Measurements from ENCODE around the gene HOXA11.

The HOXA11 gene

DNA sequence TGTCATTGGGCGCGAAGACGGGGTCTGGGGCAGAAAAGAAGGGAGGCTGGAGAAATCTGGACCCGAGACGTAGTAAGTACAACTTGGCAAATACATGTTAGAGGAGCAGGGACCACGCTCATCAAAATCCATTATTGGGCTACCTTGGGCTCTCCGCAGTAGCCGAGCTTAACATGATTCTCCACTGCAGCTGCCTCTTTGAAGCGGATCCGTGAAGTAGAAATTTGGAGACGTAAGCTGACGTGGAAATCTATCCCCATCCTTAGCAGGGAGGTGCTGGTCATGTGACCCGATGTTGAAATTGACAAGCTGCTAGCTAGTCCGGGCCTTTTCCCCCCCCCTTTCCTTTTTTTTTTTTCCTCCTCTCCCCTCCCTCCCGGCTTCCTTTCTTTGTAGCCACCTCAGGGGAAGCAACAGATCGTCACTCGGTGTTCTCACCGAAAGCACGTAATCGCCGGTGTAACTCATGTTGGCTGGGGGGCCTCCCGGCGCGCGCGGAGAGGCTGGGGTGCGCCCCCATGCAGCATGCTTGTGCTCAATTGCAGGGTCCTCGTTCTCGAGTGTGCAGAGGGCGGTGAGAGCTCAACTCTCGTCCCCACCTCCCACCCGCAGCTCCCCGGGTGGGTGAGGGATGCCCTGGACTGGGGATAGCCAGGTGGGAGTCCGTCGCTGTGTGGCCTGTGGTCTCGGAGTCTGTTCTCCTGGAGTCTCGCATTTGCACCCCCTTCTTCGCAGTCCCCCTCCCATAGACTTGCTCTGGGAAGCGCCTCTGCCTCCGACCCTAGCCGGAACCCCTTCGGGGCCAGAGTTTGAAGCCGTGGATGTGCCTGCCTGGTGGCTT, at the start of gene HOXA11:
TSS of gene HOXA11 (minus strand) at position 220 of the 841 bp plus-strand sequence. CDS start at position 132, 88 bp downstream.
- no peak within 1 kb of the TSS for H2AFZ ChIP-seq (ENCODE audit: low read length)
- no peak for TF ChIP-seq EZH2 (IDR thresholded peaks at IDR 0.05; ENCODE audit: borderline replicate concordance, low read length)
- TF ChIP-seq, protein P1, sequence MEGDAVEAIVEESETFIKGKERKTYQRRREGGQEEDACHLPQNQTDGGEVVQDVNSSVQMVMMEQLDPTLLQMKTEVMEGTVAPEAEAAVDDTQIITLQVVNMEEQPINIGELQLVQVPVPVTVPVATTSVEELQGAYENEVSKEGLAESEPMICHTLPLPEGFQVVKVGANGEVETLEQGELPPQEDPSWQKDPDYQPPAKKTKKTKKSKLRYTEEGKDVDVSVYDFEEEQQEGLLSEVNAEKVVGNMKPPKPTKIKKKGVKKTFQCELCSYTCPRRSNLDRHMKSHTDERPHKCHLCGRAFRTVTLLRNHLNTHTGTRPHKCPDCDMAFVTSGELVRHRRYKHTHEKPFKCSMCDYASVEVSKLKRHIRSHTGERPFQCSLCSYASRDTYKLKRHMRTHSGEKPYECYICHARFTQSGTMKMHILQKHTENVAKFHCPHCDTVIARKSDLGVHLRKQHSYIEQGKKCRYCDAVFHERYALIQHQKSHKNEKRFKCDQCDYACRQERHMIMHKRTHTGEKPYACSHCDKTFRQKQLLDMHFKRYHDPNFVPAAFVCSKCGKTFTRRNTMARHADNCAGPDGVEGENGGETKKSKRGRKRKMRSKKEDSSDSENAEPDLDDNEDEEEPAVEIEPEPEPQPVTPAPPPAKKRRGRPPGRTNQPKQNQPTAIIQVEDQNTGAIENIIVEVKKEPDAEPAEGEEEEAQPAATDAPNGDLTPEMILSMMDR (IDR thresholded peaks at IDR 0.05; ENCODE audit: low read length): no peak
- H3K27me3 ChIP-seq (ENCODE audit: insufficient read depth, low read length): peaks cover 22% of the 10 kb centered on the region
- H3K36me3 ChIP-seq (ENCODE audit: insufficient read depth, low read length): no peaks in the 10 kb centered on the region
- H3K4me2 ChIP-seq (ENCODE audit: low read length): peak within 1 kb of the TSS; percentile 57
- H3K9me2 ChIP-seq (ENCODE audit: low read depth, low read length): no peaks in the 10 kb centered on the region
- H3K4me3 ChIP-seq (ENCODE audit: low read depth, low read length, poor library complexity, severe bottlenecking): peak within 1 kb of the TSS; percentile 54
- no peaks in the 10 kb centered on the region for H4K20me1 ChIP-seq (ENCODE audit: insufficient read depth, low read length)
- H3K9me3 ChIP-seq (ENCODE audit: low read length): no peaks in the 10 kb centered on the region
- peaks cover 16% of the 10 kb centered on the region for H3K4me1 ChIP-seq (ENCODE audit: insufficient read depth, low read length, severe bottlenecking)
- H3K79me2 ChIP-seq (ENCODE audit: insufficient read depth, low read length): no peaks in the 10 kb centered on the region
- peak within 1 kb of the TSS; percentile 5; the same call in 1 of the 2 replicates for H3K9ac ChIP-seq (ENCODE audit: low read length)
- no peaks in the 10 kb centered on the region for H3F3A ChIP-seq (ENCODE audit: insufficient read depth, low read length)
- H3K27ac ChIP-seq (ENCODE audit: low read depth, low read length, poor library complexity, severe bottlenecking): no peak within 1 kb of the TSS

DNA sequence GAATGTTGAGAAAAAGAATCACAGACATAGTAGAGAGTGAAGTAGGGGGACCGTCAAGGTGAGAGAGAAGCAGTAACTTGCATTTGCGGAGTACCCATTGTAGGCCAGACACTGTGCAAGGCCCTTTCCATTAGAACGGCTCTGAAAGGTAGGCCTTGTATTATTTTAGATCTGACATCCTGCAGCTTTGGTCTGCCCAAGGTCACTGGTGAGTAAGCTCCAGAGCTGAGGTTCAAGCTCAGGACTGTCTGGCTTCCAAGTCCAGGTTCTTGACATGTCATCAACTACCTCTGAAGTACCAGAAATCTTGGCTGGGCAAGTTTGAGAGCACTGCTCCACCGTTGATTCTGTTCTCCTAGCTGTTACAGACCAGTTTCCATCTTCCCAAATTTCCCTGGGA, 44.4 kb upstream of the HOXA11 start:
- TF ChIP-seq, protein P1 (IDR thresholded peaks at IDR 0.05; ENCODE audit: low read length): no peak
- TF ChIP-seq EZH2 (IDR thresholded peaks at IDR 0.05; ENCODE audit: borderline replicate concordance, low read length): no peak
- Histone ChIP-seq H3K9me3 (ENCODE audit: low read length) (no peaks in the 10 kb centered on the region), H2AFZ (ENCODE audit: low read length) (no peak overlapping the region), H3K27ac (ENCODE audit: low read depth, low read length, poor library complexity, severe bottlenecking) (no peak overlapping the region), H3K9ac (ENCODE audit: low read length) (no peak overlapping the region), H3K9me2 (ENCODE audit: low read depth, low read length) (no peaks in the 10 kb centered on the region), H3K27me3 (ENCODE audit: insufficient read depth, low read length) (0 out of 2 replicates have a peak, but pooled peaks cover 6% of the 10 kb centered on the region), H3K36me3 (ENCODE audit: insufficient read depth, low read length) (no peaks in the 10 kb centered on the region), H4K20me1 (ENCODE audit: insufficient read depth, low read length) (no peaks in the 10 kb centered on the region), H3K4me1 (ENCODE audit: insufficient read depth, low read length, severe bottlenecking) (no peaks in the 10 kb centered on the region), H3K79me2 (ENCODE audit: insufficient read depth, low read length) (no peaks in the 10 kb centered on the region), H3K4me2 (ENCODE audit: low read length) (no peak overlapping the region), H3K4me3 (ENCODE audit: low read depth, low read length, poor library complexity, severe bottlenecking) (no peak overlapping the region), H3F3A (ENCODE audit: insufficient read depth, low read length) (no peaks in the 10 kb centered on the region)

DNA sequence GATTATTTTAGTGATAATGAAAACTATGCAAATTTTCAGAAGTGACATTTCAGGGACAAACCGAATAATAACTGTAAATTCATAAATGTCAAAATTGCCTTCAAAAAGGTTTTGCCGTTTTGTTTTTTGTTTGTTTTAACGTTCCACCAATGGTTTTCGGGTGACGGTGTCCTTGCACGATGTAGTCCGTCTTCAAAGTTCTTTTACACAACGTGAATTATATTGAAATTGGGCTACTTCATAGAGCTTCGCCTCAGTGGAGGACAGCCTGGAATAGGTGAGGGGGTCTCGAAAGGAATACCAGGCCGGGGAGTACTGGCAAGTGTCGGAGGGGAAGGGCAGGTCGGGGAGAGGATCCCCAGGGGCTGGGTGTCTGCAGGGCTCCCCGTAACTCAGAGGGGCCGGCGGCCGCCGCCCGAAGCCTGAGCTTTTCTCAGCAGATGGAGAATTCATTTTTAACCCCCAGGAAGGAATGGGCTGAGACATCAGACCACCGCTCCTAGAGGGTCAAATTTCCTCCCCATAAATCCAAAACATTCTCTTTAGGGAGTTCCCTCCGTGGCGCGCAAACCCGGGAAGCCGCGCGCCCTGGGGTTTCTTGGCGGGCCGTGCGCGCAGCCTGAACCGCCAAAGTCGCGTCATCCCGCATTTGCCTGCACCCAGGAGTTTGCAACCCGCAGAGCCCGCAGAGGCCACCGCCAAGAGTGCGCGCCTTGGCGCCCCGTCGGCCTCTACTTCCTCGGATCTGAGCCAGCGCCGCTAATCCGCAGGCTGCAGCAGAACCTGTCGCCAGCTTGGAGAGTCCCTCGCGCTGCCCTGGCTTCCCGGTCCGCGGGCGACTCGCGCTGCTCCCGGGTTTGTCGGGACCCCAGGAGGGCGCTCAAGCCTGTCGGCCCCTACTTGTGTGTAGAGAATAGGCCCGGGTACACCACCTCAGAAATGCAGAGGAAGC, 40.2 kb upstream of the HOXA11 start:
- no peak overlapping the region for H3K4me3 ChIP-seq (ENCODE audit: low read depth, low read length, poor library complexity, severe bottlenecking)
- no peak overlapping the region for H3K9ac ChIP-seq (ENCODE audit: low read length)
- no peak overlapping the region for H2AFZ ChIP-seq (ENCODE audit: low read length)

More for the DNA sequence above, 40.2 kb upstream of the HOXA11 start:
- Histone ChIP-seq H3K4me1 (ENCODE audit: insufficient read depth, low read length, severe bottlenecking) (peaks cover 3% of the 10 kb centered on the region), H3K27ac (ENCODE audit: low read depth, low read length, poor library complexity, severe bottlenecking) (no peak overlapping the region), H3K27me3 (ENCODE audit: insufficient read depth, low read length) (0 out of 2 replicates have a peak, but pooled peaks cover 6% of the 10 kb centered on the region), H4K20me1 (ENCODE audit: insufficient read depth, low read length) (no peaks in the 10 kb centered on the region), H3K9me3 (ENCODE audit: low read length) (no peaks in the 10 kb centered on the region), H3F3A (ENCODE audit: insufficient read depth, low read length) (no peaks in the 10 kb centered on the region), H3K9me2 (ENCODE audit: low read depth, low read length) (no peaks in the 10 kb centered on the region), H3K4me2 (ENCODE audit: low read length) (no peak overlapping the region), H3K79me2 (ENCODE audit: insufficient read depth, low read length) (no peaks in the 10 kb centered on the region), H3K36me3 (ENCODE audit: insufficient read depth, low read length) (no peaks in the 10 kb centered on the region)
- TF ChIP-seq, protein P1 (IDR thresholded peaks at IDR 0.05; ENCODE audit: low read length): no peak
- no peak for TF ChIP-seq EZH2 (IDR thresholded peaks at IDR 0.05; ENCODE audit: borderline replicate concordance, low read length)

Measured in OCI-LY1 (cell line).